Parathyroid adenoma (tissue), 2 donors: Measurements from ENCODE around the gene SPEM2.

Experiments
- H2AFZ ChIP-seq: fragments of 300-600 bp; sonication (generic); one replicate; pipeline ENCODE4 v1.7.0; 2017; ENCODE audit warnings: antibody characterized with exemption, mild to moderate bottlenecking
- H3K27ac ChIP-seq: fragments of 300-600 bp; sonication (generic); one replicate; pipeline ENCODE4 v1.7.0; 2017
- H3K27me3 ChIP-seq: fragments of 300-600 bp; sonication (generic); one replicate; pipeline ENCODE4 v1.7.0; 2017; ENCODE audit warnings: low read length; ENCODE audit not compliant: control insufficient read depth, insufficient read depth
- H3K36me3 ChIP-seq: fragments of 300-600 bp; sonication (generic); one replicate; pipeline ENCODE4 v1.7.0; 2017; ENCODE audit warnings: low read length; ENCODE audit not compliant: control insufficient read depth, insufficient read depth
- H3K4me1 ChIP-seq: fragments of 300-600 bp; sonication (generic); one replicate; pipeline ENCODE4 v1.7.0; 2017; ENCODE audit warnings: control low read depth
- H3K4me2 ChIP-seq: fragments of 300-600 bp; sonication (generic); one replicate; pipeline ENCODE4 v1.7.0; 2017; ENCODE audit warnings: low read length
- H3K4me3 ChIP-seq: fragments of 300-600 bp; sonication (generic); one replicate; pipeline ENCODE4 v1.7.0; 2017; ENCODE audit warnings: low read depth, low read length
- H3K79me2 ChIP-seq: fragments of 300-600 bp; sonication (generic); one replicate; pipeline ENCODE4 v1.7.0; 2017; ENCODE audit warnings: control low read depth
- H3K9ac ChIP-seq: fragments of 300-600 bp; sonication (generic); one replicate; pipeline ENCODE4 v1.7.0; 2017; ENCODE audit warnings: mild to moderate bottlenecking
- H3K9me3 ChIP-seq: fragments of 300-600 bp; sonication (generic); one replicate; pipeline ENCODE4 v1.7.0; 2017; ENCODE audit warnings: low read length; ENCODE audit not compliant: control insufficient read depth
- TF ChIP-seq, protein P1 (sequence below): fragments of 300-600 bp; sonication (generic); IDR thresholded peaks from one replicate; pipeline ENCODE4 v1.7.0; 2017; ENCODE audit warnings: antibody characterized with exemption, mild to moderate bottlenecking
- donor health status: primary hyperparathyroidism.

SPEM2 gene

GRCh38 chr17:7406235-7406825 is 19.1 kb upstream of the SPEM2 start:
- no peaks in the 10 kb centered on the region for H3K36me3 ChIP-seq
- H3K4me3 ChIP-seq: peak overlapping the region; percentile 65
- H3K27me3 ChIP-seq: no peaks in the 10 kb centered on the region
- TF ChIP-seq, protein P1, sequence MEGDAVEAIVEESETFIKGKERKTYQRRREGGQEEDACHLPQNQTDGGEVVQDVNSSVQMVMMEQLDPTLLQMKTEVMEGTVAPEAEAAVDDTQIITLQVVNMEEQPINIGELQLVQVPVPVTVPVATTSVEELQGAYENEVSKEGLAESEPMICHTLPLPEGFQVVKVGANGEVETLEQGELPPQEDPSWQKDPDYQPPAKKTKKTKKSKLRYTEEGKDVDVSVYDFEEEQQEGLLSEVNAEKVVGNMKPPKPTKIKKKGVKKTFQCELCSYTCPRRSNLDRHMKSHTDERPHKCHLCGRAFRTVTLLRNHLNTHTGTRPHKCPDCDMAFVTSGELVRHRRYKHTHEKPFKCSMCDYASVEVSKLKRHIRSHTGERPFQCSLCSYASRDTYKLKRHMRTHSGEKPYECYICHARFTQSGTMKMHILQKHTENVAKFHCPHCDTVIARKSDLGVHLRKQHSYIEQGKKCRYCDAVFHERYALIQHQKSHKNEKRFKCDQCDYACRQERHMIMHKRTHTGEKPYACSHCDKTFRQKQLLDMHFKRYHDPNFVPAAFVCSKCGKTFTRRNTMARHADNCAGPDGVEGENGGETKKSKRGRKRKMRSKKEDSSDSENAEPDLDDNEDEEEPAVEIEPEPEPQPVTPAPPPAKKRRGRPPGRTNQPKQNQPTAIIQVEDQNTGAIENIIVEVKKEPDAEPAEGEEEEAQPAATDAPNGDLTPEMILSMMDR: no peak
- H3K4me1 ChIP-seq: peaks cover 11% of the 10 kb centered on the region
- H2AFZ ChIP-seq: no peak overlapping the region
- H3K27ac ChIP-seq: peak overlapping the region; percentile 72
- H3K4me2 ChIP-seq: peak overlapping the region; percentile 87
- no peaks in the 10 kb centered on the region for H3K79me2 ChIP-seq
- no peak overlapping the region for H3K9ac ChIP-seq
- H3K9me3 ChIP-seq: no peaks in the 10 kb centered on the region

DNA sequence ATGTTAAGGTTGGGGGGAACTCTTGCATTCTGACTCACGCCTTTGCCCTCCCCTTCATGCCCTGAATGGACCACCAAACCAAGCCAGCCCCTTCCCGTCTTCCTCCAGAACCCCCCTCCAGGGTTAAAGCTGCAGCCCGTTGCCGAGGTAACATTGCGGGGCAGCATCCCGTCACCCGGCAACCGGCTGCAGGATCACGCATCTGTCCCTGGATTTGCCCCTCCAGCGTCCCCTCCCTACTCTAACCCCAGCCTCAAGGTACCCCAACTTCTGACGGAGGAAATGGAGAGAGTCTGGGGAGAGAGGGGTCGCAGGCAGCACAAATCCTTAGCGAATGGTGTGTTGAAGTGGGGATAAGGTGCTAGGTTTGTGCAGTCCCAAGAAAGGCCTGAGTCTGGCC is 18.3 kb upstream of the SPEM2 start:
- no peaks in the 10 kb centered on the region for H3K27me3 ChIP-seq
- no peak overlapping the region for H3K9ac ChIP-seq
- H3K4me3 ChIP-seq: no peak overlapping the region

DNA sequence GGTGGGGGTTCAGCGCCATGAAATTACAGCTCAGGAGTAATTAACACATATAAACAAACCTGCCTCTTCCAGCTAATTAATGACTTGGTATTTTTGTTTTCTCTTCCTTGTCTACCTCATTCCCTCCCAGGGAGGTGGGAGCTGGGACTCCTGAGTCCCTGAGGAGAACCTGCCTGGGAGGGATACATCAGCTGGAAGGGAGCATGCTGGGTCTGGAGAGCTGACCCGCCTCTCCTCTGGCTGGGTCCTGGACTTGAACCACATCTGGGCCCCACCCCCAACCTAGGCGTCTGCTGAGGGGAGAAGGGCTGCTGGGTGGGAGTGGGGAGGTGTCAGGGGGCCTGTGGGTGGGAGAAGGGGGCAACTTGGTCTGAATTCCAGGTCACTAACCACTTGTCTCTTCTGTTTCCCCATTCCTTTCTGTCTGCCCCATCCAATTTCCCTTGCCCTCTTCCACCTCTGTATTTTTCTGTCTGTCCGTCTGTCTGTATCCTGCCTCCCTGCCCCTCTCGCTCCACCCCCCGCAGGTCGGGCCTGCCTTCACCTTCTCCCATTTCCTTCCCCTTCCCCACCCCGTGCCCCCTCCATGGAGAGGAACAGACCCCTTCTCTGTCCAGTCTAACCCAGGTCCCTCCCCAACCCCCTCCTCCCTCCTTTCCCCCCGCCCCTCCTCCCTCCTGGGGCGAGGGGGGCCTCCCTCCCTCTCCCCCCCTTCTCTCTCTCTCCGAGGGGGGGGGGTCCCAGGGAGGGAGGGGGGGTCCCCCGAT is 17.7 kb upstream of the SPEM2 start, which contains the start of gene NLGN2:
Gene NLGN2 (plus strand): TSS at position 361 of the 767 bp plus-strand sequence. CDS start 411 bp downstream, outside the sequence.
- Histone ChIP-seq H3K4me3 (no peak within 1 kb of the TSS), H3K27ac (no peak within 1 kb of the TSS), H3K9me3 (no peaks in the 10 kb centered on the region), H2AFZ (no peak within 1 kb of the TSS), H3K27me3 (no peaks in the 10 kb centered on the region), H3K9ac (no peak within 1 kb of the TSS), H3K79me2 (no peaks in the 10 kb centered on the region), H3K4me1 (peaks cover 11% of the 10 kb centered on the region), H3K4me2 (no peak within 1 kb of the TSS), H3K36me3 (no peaks in the 10 kb centered on the region)
- TF ChIP-seq, protein P1: no peak

More for the DNA sequence above, 18.3 kb upstream of the SPEM2 start:
- Histone ChIP-seq H2AFZ (no peak overlapping the region), H3K4me2 (no peak overlapping the region), H3K36me3 (no peaks in the 10 kb centered on the region), H3K4me1 (peaks cover 11% of the 10 kb centered on the region), H3K9me3 (no peaks in the 10 kb centered on the region), H3K27ac (no peak overlapping the region), H3K79me2 (no peaks in the 10 kb centered on the region)
- TF ChIP-seq, protein P1: no peak

DNA sequence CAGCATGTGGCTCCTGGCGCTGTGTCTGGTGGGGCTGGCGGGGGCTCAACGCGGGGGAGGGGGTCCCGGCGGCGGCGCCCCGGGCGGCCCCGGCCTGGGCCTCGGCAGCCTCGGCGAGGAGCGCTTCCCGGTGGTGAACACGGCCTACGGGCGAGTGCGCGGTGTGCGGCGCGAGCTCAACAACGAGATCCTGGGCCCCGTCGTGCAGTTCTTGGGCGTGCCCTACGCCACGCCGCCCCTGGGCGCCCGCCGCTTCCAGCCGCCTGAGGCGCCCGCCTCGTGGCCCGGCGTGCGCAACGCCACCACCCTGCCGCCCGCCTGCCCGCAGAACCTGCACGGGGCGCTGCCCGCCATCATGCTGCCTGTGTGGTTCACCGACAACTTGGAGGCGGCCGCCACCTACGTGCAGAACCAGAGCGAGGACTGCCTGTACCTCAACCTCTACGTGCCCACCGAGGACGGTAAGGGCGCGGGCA is 17.1 kb upstream of the SPEM2 start:
- H3K4me2 ChIP-seq: no peak overlapping the region
- no peak overlapping the region for H3K27ac ChIP-seq
- no peaks in the 10 kb centered on the region for H3K27me3 ChIP-seq
- H3K9me3 ChIP-seq: no peaks in the 10 kb centered on the region
- TF ChIP-seq, protein P1: no peak
- H3K4me1 ChIP-seq: peaks cover 7% of the 10 kb centered on the region
- H3K79me2 ChIP-seq: no peaks in the 10 kb centered on the region
- H2AFZ ChIP-seq: no peak overlapping the region
- no peak overlapping the region for H3K4me3 ChIP-seq
- H3K36me3 ChIP-seq: no peaks in the 10 kb centered on the region
- H3K9ac ChIP-seq: no peak overlapping the region
